RWPE1 (cell line): ENCODE data around the gene PGD.

Experiments used
- CTCF ChIA-PET: fragments of 350-600 bp; sonication (Branson Sonifier 250); formaldehyde crosslinking; extraction: SDS; loops from one replicate; lab custom pipeline; 2021; lab: Yijun Ruan, JAX
- POLR2A ChIA-PET: fragments of 400-600 bp; formaldehyde crosslinking; extraction: SDS; loops from one replicate; lab custom pipeline; 2020; ENCODE audit warnings: antibody characterized with exemption; ENCODE audit not compliant: low non-redundant PET; lab: Yijun Ruan, JAX
- DNase-seq: peaks from one replicate; pipeline ENCODE4 v3.0.0; 2012; ENCODE audit warnings: low spot score
- H3K27ac ChIP-seq: fragments of 450-650 bp; 2 replicates; pipeline ENCODE4 v1.5.1; 2017
- TF ChIP-seq, protein P1 (sequence below): fragments of 450-650 bp; conservative IDR thresholded peaks from 2 replicates; pipeline ENCODE4 v1.5.1; 2017; ENCODE audit warnings: low read depth, mild to moderate bottlenecking

Gene PGD

GRCh38 chr1:10440794-10441193 is 41.9 kb downstream of the PGD start:
- TF ChIP-seq, protein P1, sequence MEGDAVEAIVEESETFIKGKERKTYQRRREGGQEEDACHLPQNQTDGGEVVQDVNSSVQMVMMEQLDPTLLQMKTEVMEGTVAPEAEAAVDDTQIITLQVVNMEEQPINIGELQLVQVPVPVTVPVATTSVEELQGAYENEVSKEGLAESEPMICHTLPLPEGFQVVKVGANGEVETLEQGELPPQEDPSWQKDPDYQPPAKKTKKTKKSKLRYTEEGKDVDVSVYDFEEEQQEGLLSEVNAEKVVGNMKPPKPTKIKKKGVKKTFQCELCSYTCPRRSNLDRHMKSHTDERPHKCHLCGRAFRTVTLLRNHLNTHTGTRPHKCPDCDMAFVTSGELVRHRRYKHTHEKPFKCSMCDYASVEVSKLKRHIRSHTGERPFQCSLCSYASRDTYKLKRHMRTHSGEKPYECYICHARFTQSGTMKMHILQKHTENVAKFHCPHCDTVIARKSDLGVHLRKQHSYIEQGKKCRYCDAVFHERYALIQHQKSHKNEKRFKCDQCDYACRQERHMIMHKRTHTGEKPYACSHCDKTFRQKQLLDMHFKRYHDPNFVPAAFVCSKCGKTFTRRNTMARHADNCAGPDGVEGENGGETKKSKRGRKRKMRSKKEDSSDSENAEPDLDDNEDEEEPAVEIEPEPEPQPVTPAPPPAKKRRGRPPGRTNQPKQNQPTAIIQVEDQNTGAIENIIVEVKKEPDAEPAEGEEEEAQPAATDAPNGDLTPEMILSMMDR, result no peak
- POLR2A ChIA-PET, result no interaction called here
- no peak for DNase-seq
- CTCF ChIA-PET, result no interaction called here
- no peak overlapping the region for H3K27ac ChIP-seq

- ChIA-PET POLR2A (no interaction called here), CTCF (no interaction called here)
- no peak for DNase-seq
- TF ChIP-seq, protein P1, result no peak
- no peak overlapping the region; the same call in 1 of the 2 replicates for H3K27ac ChIP-seq
These were observed 45.4 kb downstream of the PGD start for GRCh38 chr1:10444248-10444647.

DNA sequence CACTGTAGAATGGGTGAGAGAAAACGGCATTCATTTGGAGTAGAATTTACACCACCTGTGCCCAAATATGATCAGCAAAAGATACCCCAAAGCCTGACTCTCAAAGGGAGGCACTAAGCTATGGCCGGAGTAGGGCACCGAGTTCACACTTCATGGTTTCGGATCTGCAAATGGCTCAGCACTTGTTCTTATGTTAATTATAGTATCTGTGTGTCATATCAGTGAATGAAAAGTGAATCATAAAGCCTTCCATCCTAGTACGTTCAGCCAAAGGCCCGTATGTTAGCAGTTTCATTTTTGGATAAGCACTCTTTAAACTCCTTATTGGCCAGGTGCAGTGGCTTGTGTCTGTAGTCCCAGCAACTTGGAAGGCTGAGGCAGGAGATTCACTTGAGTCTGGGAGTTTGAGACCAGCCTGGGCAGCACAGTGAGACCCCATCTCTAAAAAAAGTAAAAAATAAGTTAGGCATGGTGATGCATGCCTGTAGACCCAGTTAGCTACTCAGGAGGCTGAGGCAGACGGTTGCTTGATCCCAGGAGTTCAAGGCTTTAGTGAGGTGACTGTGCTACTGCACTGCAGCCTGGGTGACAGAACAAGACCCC is 46.0 kb downstream of the PGD start:
- DNase-seq, result peak; percentile 30
- H3K27ac ChIP-seq, result no peak overlapping the region; the same call in 1 of the 2 replicates
- TF ChIP-seq, protein P1, result no peak
- POLR2A ChIA-PET, result no interaction called here
- CTCF ChIA-PET, result interaction anchor here (0.6 kb wide), 1 partner anchor 49 kb away, joined by 3 read pairs; no protein-coding TSS in a partner anchor

DNA sequence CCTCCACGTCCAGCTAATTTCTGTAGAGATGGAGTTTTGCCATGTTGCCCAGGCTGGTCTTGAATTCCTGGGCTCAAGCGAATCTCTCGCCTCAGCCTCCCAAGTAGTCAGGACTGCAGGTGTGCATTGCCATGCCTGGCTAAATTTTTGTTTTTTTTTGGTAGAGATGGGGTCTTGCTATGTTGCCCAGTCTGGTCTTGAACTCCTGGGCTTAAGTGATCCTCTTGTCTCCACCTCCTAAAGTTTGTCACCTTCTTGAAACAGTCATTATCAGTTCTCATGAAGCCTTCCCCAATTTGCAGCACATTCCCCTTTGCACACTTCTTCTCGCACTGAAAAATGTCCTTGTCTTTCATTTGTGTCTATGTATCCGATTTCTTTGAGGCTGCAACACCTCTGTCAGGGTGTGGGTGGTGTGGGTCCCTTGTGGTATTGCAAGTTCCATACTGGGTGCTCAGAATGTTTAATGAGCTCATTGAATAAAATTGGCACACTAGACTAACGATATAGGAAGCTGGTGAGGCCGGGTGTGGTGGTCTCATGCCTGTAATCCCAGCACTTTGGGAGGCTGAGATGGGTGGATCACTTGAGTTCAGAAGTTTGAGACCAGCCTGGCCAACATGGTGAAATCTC is 48.0 kb downstream of the PGD start:
- H3K27ac ChIP-seq, result no peak overlapping the region
- ChIA-PET CTCF (interaction anchor here (0.6 to 0.8 kb wide), 2 partner anchors 347 to 462 kb away, joined by 3 to 5 read pairs; no protein-coding TSS in a partner anchor), POLR2A (interaction anchor here (0.6 kb wide), 1 partner anchor 19 kb away, joined by 3 read pairs; no protein-coding TSS in a partner anchor)
- DNase-seq, result no peak
- TF ChIP-seq, protein P1, result no peak

GRCh38 chr1:10449751-10450150 is 50.9 kb downstream of the PGD start, which contains the start of gene CORT:
Gene CORT (plus strand): TSS chr1:10450031. CDS start chr1:10450224, 193 bp downstream.
- ChIA-PET CTCF (interaction anchor here (0.9 kb wide), 1 partner anchor 19 kb away, joined by 3 read pairs; the partner anchor contains the start of gene CENPS), POLR2A (interaction anchor here (0.5 kb wide), 1 partner anchor 1754 kb away, joined by 3 read pairs; no protein-coding TSS in a partner anchor)
- no peak within 1 kb of the TSS; the same call in 1 of the 2 replicates for H3K27ac ChIP-seq

More at GRCh38 chr1:10449751-10450150, 50.9 kb downstream of the PGD start, which contains the start of gene CORT:
- TF ChIP-seq, protein P1, result no peak
- DNase-seq, result no peak
